K562 (cell line): Measurements from ENCODE around the gene HCRTR1. TPM values are rescaled to one million over a fixed set of nuclear protein-coding genes. Genes with fewer than 3 reads are reported as not detected.

Experiments used
- ASH1L ChIP-seq: fragments of 450-650 bp; IDR thresholded peaks from 2 replicates; pipeline ENCODE4 v1.6.1; 2018; ENCODE audit warnings: borderline replicate concordance, mild to moderate bottlenecking, low read depth; ENCODE audit not compliant: partially characterized antibody
- BCOR ChIP-seq: fragments of 450-650 bp; IDR thresholded peaks from 2 replicates; pipeline ENCODE4 v1.6.1; 2016
- CSDE1 ChIP-seq, 2 experiments: fragments of 450-650 bp; IDR thresholded peaks; 2 replicates each; pipeline ENCODE4 v1.6.1; 2016; ENCODE audit warnings: mild to moderate bottlenecking in 1 of 2
- ELF4 ChIP-seq: fragments of 450-650 bp; formaldehyde crosslinking; IDR thresholded peaks from 2 replicates; pipeline ENCODE4 v1.4.0; 2022; ENCODE audit warnings: missing genetic modification characterization
- HEY1 ChIP-seq: fragments of 250-450 bp; sonication (Bioruptor Pico); IDR thresholded peaks from 2 replicates; pipeline ENCODE4 v1.5.0; 2020; ENCODE audit warnings: mild to moderate bottlenecking, moderate library complexity, borderline replicate concordance
- HINFP ChIP-seq: fragments of 450-650 bp; conservative IDR thresholded peaks from 2 replicates; pipeline ENCODE4 v1.6.1; 2016; ENCODE audit warnings: missing genetic modification characterization, low read depth, mild to moderate bottlenecking, control low read depth, missing compliant biosample characterization
- MCM2 ChIP-seq: fragments of 450-650 bp; IDR thresholded peaks from 2 replicates; pipeline ENCODE4 v1.6.1; 2017; ENCODE audit warnings: low read depth, mild to moderate bottlenecking
- MECOM ChIP-seq: fragments of 250-450 bp; sonication (Bioruptor Pico); IDR thresholded peaks from 2 replicates; pipeline ENCODE4 v1.8.0; 2022; ENCODE audit warnings: inconsistent platforms
- NCOA2 ChIP-seq, 2 experiments: fragments of 450-650 bp; IDR thresholded peaks; 2 replicates each; pipeline ENCODE4 v1.6.1; 2018; ENCODE audit warnings: mild to moderate bottlenecking in 2 of 2, moderate library complexity in 1 of 2; ENCODE audit not compliant: partially characterized antibody in 2 of 2
- PTBP1 ChIP-seq: fragments of 200-400 bp; formaldehyde crosslinking; IDR thresholded peaks from 2 replicates; pipeline ENCODE4 v1.6.1; 2017; ENCODE audit warnings: low read depth, low read length
- TAF15 ChIP-seq: fragments of 200-400 bp; formaldehyde crosslinking; IDR thresholded peaks from 2 replicates; pipeline ENCODE4 v1.6.1; 2017; ENCODE audit warnings: mild to moderate bottlenecking, low read depth, low read length, moderate library complexity
- TSC22D4 ChIP-seq: fragments of 450-650 bp; IDR thresholded peaks from 2 replicates; pipeline ENCODE4 v1.6.1; 2016; ENCODE audit warnings: missing genetic modification characterization, missing biosample characterization, control low read depth
- ZFP36 ChIP-seq: fragments of 150-350 bp; IDR thresholded peaks from 2 replicates; pipeline ENCODE4 v1.6.1; 2018; ENCODE audit warnings: low read length, low read depth; ENCODE audit not compliant: partially characterized antibody
- ZNF507 ChIP-seq: conservative IDR thresholded peaks from 2 replicates; pipeline ENCODE4 v1.6.1; 2017; ENCODE audit warnings: missing genetic modification characterization, missing compliant biosample characterization
- ZNF76 ChIP-seq: fragments of 250-450 bp; sonication (Bioruptor Pico); IDR thresholded peaks from 2 replicates; pipeline ENCODE4 v1.4.0; 2020; ENCODE audit warnings: mild to moderate bottlenecking, moderate library complexity, borderline replicate concordance
- polyA plus RNA-seq, 8 experiments: library from polyadenylated mRNA; depleted of rRNA in 4 of 8; stranded (reverse) in 5 of 8; unstranded in 3 of 8; fragments of >200 nt; fragmentation: Nextera tagmentation in 2 of 8; fragmentation: Illumina TruSeq in 1 of 8; extraction: Ambion mirVana in 2 of 8; extraction: Trizol in 1 of 8; gene quantifications; 2 replicates each; pipeline versions ENCODE4 v1.2.1 to v1.2.3, GENCODE V29; 2011 to 2014; ENCODE audit warnings: inconsistent platforms in 1 of 8, missing spikeins in 1 of 8
- total RNA-seq, 7 experiments: library from RNA; depleted of rRNA in 6 of 7; stranded (reverse); fragments of >200 nt in 6 of 7; fragmentation: Illumina TruSeq in 2 of 7; extraction: Trizol in 2 of 7; gene quantifications; 2 replicates each; pipeline versions ENCODE4 v1.2.1 to v1.2.3, GENCODE V29; 2011 to 2021; ENCODE audit warnings: low replicate concordance in 1 of 7
- TF ChIP-seq, protein P1 (sequence below): fragments of 450-650 bp; IDR thresholded peaks from 2 replicates; pipeline ENCODE4 v1.6.1; 2018; ENCODE audit warnings: mild to moderate bottlenecking, low read depth; ENCODE audit not compliant: partially characterized antibody
- TF ChIP-seq, protein P2 (sequence below): fragments of 250-450 bp; sonication (Bioruptor Pico); IDR thresholded peaks from 2 replicates; pipeline ENCODE4 v1.4.0; 2020; ENCODE audit warnings: mild to moderate bottlenecking, moderate library complexity
- TF ChIP-seq, protein P3 (sequence below): sonication (generic); formaldehyde crosslinking; IDR thresholded peaks from 2 replicates; pipeline ENCODE4 v1.8.0; 2022; ENCODE audit warnings: missing genetic modification reagents, mild to moderate bottlenecking, borderline replicate concordance
- TF ChIP-seq, protein P4 (sequence below): sonication (generic); formaldehyde crosslinking; IDR thresholded peaks from 2 replicates; pipeline ENCODE4 v1.8.0; 2023; ENCODE audit warnings: mild to moderate bottlenecking, missing genetic modification reagents

Gene HCRTR1
- total and polyA plus RNA-seq, 9 of the 15 experiments (the other 6 are each of a cell fraction or from before 2014, with no cell fraction given): not detected

DNA sequence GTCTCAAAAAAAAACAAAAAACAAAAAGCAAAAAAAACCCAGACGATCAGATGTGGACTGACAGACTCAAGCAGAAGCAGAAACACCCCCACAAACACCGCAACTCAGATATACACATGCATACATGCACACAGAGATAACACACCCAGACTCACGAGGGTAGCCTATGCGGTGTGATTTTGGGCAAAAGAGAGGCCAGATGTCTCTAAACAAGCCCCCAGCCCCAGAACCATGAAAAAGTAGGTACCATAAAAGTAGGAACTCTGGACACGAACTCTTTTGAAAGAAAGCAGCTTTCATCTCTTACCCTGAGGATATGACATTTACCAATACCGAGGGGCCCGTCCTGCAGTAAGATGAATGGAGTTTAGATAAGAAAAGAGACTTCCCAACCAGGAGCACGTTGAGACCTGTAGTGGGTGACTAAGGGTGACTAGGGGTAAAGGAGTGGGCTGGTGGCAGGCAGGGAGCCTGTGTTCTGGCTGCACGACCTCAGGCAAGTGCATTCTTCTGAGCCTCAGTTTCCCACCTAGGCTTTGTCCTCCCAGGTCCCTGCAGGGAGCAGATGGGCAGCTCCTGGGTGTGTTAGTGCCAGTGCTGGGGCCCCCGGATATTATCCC is 42.6 kb upstream of the HCRTR1 start (continued):
- TF ChIP-seq, protein P1, sequence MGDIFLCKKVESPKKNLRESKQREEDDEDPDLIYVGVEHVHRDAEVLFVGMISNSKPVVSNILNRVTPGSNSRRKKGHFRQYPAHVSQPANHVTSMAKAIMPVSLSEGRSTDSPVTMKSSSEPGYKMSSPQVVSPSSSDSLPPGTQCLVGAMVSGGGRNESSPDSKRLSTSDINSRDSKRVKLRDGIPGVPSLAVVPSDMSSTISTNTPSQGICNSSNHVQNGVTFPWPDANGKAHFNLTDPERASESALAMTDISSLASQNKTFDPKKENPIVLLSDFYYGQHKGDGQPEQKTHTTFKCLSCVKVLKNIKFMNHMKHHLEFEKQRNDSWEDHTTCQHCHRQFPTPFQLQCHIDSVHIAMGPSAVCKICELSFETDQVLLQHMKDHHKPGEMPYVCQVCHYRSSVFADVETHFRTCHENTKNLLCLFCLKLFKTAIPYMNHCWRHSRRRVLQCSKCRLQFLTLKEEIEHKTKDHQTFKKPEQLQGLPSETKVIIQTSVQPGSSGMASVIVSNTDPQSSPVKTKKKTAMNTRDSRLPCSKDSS: no peak
- no peak for TF ChIP-seq ZFP36
- TF ChIP-seq ELF4 (CRISPR knock-in tag): no peak
- TF ChIP-seq, protein P2, sequence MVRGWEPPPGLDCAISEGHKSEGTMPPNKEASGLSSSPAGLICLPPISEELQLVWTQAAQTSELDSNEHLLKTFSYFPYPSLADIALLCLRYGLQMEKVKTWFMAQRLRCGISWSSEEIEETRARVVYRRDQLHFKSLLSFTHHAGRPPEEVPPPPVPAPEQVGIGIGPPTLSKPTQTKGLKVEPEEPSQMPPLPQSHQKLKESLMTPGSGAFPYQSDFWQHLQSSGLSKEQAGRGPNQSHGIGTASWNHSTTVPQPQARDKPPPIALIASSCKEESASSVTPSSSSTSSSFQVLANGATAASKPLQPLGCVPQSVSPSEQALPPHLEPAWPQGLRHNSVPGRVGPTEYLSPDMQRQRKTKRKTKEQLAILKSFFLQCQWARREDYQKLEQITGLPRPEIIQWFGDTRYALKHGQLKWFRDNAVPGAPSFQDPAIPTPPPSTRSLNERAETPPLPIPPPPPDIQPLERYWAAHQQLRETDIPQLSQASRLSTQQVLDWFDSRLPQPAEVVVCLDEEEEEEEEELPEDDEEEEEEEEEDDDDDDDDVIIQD: no peak
- no peak for TF ChIP-seq TSC22D4 (tag)
- TF ChIP-seq CSDE1 (IDR thresholded peaks at IDR 0.05): no peak
- TF ChIP-seq ASH1L: no peak
- TF ChIP-seq TAF15: no peak
- TF ChIP-seq, protein P3, sequence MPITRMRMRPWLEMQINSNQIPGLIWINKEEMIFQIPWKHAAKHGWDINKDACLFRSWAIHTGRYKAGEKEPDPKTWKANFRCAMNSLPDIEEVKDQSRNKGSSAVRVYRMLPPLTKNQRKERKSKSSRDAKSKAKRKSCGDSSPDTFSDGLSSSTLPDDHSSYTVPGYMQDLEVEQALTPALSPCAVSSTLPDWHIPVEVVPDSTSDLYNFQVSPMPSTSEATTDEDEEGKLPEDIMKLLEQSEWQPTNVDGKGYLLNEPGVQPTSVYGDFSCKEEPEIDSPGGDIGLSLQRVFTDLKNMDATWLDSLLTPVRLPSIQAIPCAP: no peak
- no peak for TF ChIP-seq ZNF507 (tag)
- no peak for TF ChIP-seq HEY1 (CRISPR knock-in tag)
- no peak for TF ChIP-seq PTBP1
- no peak for TF ChIP-seq HINFP (tag)
- TF ChIP-seq NCOA2 (IDR thresholded peaks at IDR 0.05; ENCODE audit: partially characterized antibody in 2 of 2): no peak
- TF ChIP-seq, protein P4, sequence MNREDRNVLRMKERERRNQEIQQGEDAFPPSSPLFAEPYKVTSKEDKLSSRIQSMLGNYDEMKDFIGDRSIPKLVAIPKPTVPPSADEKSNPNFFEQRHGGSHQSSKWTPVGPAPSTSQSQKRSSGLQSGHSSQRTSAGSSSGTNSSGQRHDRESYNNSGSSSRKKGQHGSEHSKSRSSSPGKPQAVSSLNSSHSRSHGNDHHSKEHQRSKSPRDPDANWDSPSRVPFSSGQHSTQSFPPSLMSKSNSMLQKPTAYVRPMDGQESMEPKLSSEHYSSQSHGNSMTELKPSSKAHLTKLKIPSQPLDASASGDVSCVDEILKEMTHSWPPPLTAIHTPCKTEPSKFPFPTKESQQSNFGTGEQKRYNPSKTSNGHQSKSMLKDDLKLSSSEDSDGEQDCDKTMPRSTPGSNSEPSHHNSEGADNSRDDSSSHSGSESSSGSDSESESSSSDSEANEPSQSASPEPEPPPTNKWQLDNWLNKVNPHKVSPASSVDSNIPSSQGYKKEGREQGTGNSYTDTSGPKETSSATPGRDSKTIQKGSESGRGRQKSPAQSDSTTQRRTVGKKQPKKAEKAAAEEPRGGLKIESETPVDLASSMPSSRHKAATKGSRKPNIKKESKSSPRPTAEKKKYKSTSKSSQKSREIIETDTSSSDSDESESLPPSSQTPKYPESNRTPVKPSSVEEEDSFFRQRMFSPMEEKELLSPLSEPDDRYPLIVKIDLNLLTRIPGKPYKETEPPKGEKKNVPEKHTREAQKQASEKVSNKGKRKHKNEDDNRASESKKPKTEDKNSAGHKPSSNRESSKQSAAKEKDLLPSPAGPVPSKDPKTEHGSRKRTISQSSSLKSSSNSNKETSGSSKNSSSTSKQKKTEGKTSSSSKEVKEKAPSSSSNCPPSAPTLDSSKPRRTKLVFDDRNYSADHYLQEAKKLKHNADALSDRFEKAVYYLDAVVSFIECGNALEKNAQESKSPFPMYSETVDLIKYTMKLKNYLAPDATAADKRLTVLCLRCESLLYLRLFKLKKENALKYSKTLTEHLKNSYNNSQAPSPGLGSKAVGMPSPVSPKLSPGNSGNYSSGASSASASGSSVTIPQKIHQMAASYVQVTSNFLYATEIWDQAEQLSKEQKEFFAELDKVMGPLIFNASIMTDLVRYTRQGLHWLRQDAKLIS (CRISPR knock-in tag): no peak
- TF ChIP-seq MCM2: no peak
- no peak for TF ChIP-seq BCOR
- TF ChIP-seq ZNF76: no peak
- TF ChIP-seq MECOM: no peak
